Upper lobe of left lung (tissue), 6 donors: Measurements from ENCODE around the gene KCNMA1. TPM values are rescaled to one million over a fixed set of nuclear protein-coding genes. Genes with fewer than 3 reads are reported as not detected.

Source experiments
- ATAC-seq, 2 donors: fragments of 200-7000 bp; cut with Tn5 transposase; one replicate each; pipeline ENCODE4 v1.9.1; 2022; ENCODE audit warnings: mild to moderate bottlenecking in 2 of 2, moderate library complexity in 2 of 2; ENCODE audit not compliant: low FRiP score in 2 of 2
- DNase-seq, 2 donors: peaks; one replicate each; pipeline ENCODE4 v3.0.0-alpha.2; 2019 to 2020
- H3K27ac ChIP-seq, 4 donors: fragments of 200-600 bp; sonication (generic); one replicate each; pipeline ENCODE4 v1.5.1; 2016 to 2019
- H3K27me3 ChIP-seq, 4 donors: fragments of 200-600 bp; sonication (generic); one replicate each; pipeline ENCODE4 v1.5.1; 2017 to 2019
- H3K36me3 ChIP-seq, 4 donors: fragments of 200-600 bp; sonication (generic); one replicate each; pipeline ENCODE4 v1.5.1; 2016 to 2019
- H3K4me1 ChIP-seq, 4 donors: fragments of 200-600 bp; sonication (generic); one replicate each; pipeline ENCODE4 v1.5.1; 2018 to 2019
- H3K4me3 ChIP-seq, 4 donors: fragments of 200-600 bp; sonication (generic); one replicate each; pipeline ENCODE4 v1.5.1; 2017 to 2019; ENCODE audit warnings: mild to moderate bottlenecking in 2 of 4, moderate library complexity in 1 of 4
- H3K9me3 ChIP-seq, 4 donors: fragments of 200-600 bp; sonication (generic); one replicate each; pipeline ENCODE4 v1.5.1; 2018 to 2019
- CTCF ChIP-seq, 6 experiments: fragments of 450-650 bp in 4 of 6; fragments of 200-600 bp in 2 of 6; sonication (generic) in 2 of 6; IDR thresholded peaks; one replicate each; pipeline ENCODE4 v1.5.1; 2016 to 2019; ENCODE audit warnings: antibody characterized with exemption in 6 of 6
- EP300 ChIP-seq, 4 donors: sonication (generic); formaldehyde crosslinking; IDR thresholded peaks; one replicate each; pipeline ENCODE4 v1.5.1; 2017; ENCODE audit warnings: antibody characterized with exemption in 4 of 4, control low read depth in 2 of 4
- POLR2A ChIP-seq, 4 donors: fragments of 450-650 bp; IDR thresholded peaks; one replicate each; pipeline ENCODE4 v1.5.1; 2016 to 2017; ENCODE audit warnings: antibody characterized with exemption in 4 of 4, mild to moderate bottlenecking in 2 of 4
- POLR2AphosphoS5 ChIP-seq, 2 donors: sonication (generic); formaldehyde crosslinking; IDR thresholded peaks; one replicate each; pipeline ENCODE4 v1.5.1; 2017; ENCODE audit warnings: antibody characterized with exemption in 2 of 2
- WGBS, 2 donors: methylation state at CpG; one replicate each; pipeline ENCODE4 v1.1.5; 2017 to 2018; 5-methylcytosine and 5-hydroxymethylcytosine counted together
- total RNA-seq, 6 donors: library from RNA; depleted of rRNA in 4 of 6; stranded (reverse); fragments of >200 nt in 4 of 6; gene quantifications; one replicate each; pipeline versions ENCODE4 v1.1.0 to v1.2.1, GENCODE V29; 2016 to 2021
- donor health status: DM: no; HTN: no; CAD: no; lungs with moderate emphysema.
- donor health status: DM: no; HTN: yes; CAD: no; lungs with severe emphysema.

KCNMA1 gene
- total RNA-seq, 6 donors from 2014 or later: 5.8 to 107 (median 22.0) TPM

- Histone ChIP-seq H3K36me3 (no peaks in the 10 kb centered on the region), H3K4me3 (no peak overlapping the region), H3K27ac (no peak overlapping the region), H3K4me1 (no peaks in the 10 kb centered on the region), H3K27me3 (no peaks in the 10 kb centered on the region), H3K9me3 (no peaks in the 10 kb centered on the region)
- TF ChIP-seq POLR2AphosphoS5 (IDR thresholded peaks at IDR 0.05): no peak
- no peak for TF ChIP-seq POLR2A (IDR thresholded peaks at IDR 0.05)
- TF ChIP-seq CTCF (IDR thresholded peaks at IDR 0.05): no peak
- no peak for TF ChIP-seq EP300 (IDR thresholded peaks at IDR 0.05)
- WGBS, 2 donors: 82 to 88% methylated on average over 9 of the region's 9 CpGs
- ATAC-seq (peak in 1 of 2 donors; percentile 38), DNase-seq (no peak)
These were observed 480.2 kb downstream of the KCNMA1 start for GRCh38 chr10:77157248-77158019.

GRCh38 chr10:77156406-77156879, 481.2 kb downstream of the KCNMA1 start:
- Histone ChIP-seq H3K27ac (no peak overlapping the region), H3K36me3 (no peaks in the 10 kb centered on the region), H3K4me3 (no peak overlapping the region), H3K4me1 (no peaks in the 10 kb centered on the region), H3K27me3 (no peaks in the 10 kb centered on the region), H3K9me3 (no peaks in the 10 kb centered on the region)
- TF ChIP-seq POLR2A (IDR thresholded peaks at IDR 0.05): no peak
- no peak for TF ChIP-seq CTCF (IDR thresholded peaks at IDR 0.05)
- TF ChIP-seq POLR2AphosphoS5 (IDR thresholded peaks at IDR 0.05): no peak
- no peak for TF ChIP-seq EP300 (IDR thresholded peaks at IDR 0.05)
- DNase-seq: no peak
- ATAC-seq: peak in 1 of 2 donors; percentile 75
- WGBS, 2 donors: 63 to 64% methylated on average over 5 of the region's 5 CpGs

- TF ChIP-seq EP300 (IDR thresholded peaks at IDR 0.05) (no peak), POLR2A (IDR thresholded peaks at IDR 0.05) (no peak), POLR2AphosphoS5 (IDR thresholded peaks at IDR 0.05) (no peak), CTCF (IDR thresholded peaks at IDR 0.05) (no peak)
- ATAC-seq: peak in 1 of 2 donors; percentile 11
These were observed 485.4 kb downstream of the KCNMA1 start for GRCh38 chr10:77152256-77152655.

GRCh38 chr10:77151408-77151807, 486.2 kb downstream of the KCNMA1 start:
- no peak for TF ChIP-seq POLR2AphosphoS5 (IDR thresholded peaks at IDR 0.05)
- no peak for TF ChIP-seq CTCF (IDR thresholded peaks at IDR 0.05)
- TF ChIP-seq EP300 (IDR thresholded peaks at IDR 0.05): no peak
- no peak for TF ChIP-seq POLR2A (IDR thresholded peaks at IDR 0.05)
- no peak overlapping the region for H3K4me3 ChIP-seq
- no peaks in the 10 kb centered on the region for H3K36me3 ChIP-seq
- 90 to 100% methylated on average over 1 of the region's 1 CpG for WGBS, 2 donors
- no peak overlapping the region for H3K27ac ChIP-seq
- DNase-seq (no peak), ATAC-seq (no peak)
- no peaks in the 10 kb centered on the region for H3K27me3 ChIP-seq
- H3K9me3 ChIP-seq: no peaks in the 10 kb centered on the region
- no peaks in the 10 kb centered on the region for H3K4me1 ChIP-seq

More at GRCh38 chr10:77152256-77152655, 485.4 kb downstream of the KCNMA1 start:
- no peak overlapping the region for H3K27ac ChIP-seq
- no peak overlapping the region for H3K4me3 ChIP-seq
- H3K4me1 ChIP-seq: no peaks in the 10 kb centered on the region
- H3K27me3 ChIP-seq: no peaks in the 10 kb centered on the region
- WGBS, 2 donors: 53 to 84% methylated on average over 1 of the region's 1 CpG
- no peaks in the 10 kb centered on the region for H3K36me3 ChIP-seq
- no peak for DNase-seq
- H3K9me3 ChIP-seq: no peaks in the 10 kb centered on the region

- Histone ChIP-seq H3K27ac (no peak overlapping the region), H3K4me3 (no peak overlapping the region), H3K9me3 (no peaks in the 10 kb centered on the region), H3K36me3 (no peaks in the 10 kb centered on the region), H3K4me1 (no peaks in the 10 kb centered on the region), H3K27me3 (no peaks in the 10 kb centered on the region)
- ATAC-seq (no peak), DNase-seq (no peak)
- TF ChIP-seq POLR2AphosphoS5 (IDR thresholded peaks at IDR 0.05): no peak
- no peak for TF ChIP-seq CTCF (IDR thresholded peaks at IDR 0.05)
- TF ChIP-seq EP300 (IDR thresholded peaks at IDR 0.05): no peak
- TF ChIP-seq POLR2A (IDR thresholded peaks at IDR 0.05): no peak
- WGBS, 2 donors: 79 to 87% methylated on average over 2 of the region's 2 CpGs
These were observed 487.9 kb downstream of the KCNMA1 start for GRCh38 chr10:77149706-77150105.
